ENCODE data around the gene LARGE2.

- TF ChIP-seq EZH2 (IDR thresholded peaks at IDR 0.05; ENCODE audit: borderline replicate concordance, insufficient read depth, low read length, poor library complexity, severe bottlenecking) (no peak), EP300 (conservative IDR thresholded peaks at IDR 0.05; ENCODE audit: poor library complexity, severe bottlenecking) (no peak), CTCF (IDR thresholded peaks at IDR 0.05; ENCODE audit: poor library complexity, severe bottlenecking) (no peak), REST (IDR thresholded peaks at IDR 0.05; ENCODE audit: borderline replicate concordance) (no peak), POLR2AphosphoS5 (IDR thresholded peaks at IDR 0.05) (no peak), TAF1 (IDR thresholded peaks at IDR 0.05; ENCODE audit: low read depth) (no peak)
Observed at GRCh38 chr11:45877845-45878244, 44.6 kb upstream of the LARGE2 start.

Data from neural cell (in vitro differentiated cells).